Hepatocyte (in vitro differentiated cells): Measurements from ENCODE around the gene RGS5. TPM values are rescaled to one million over a fixed set of nuclear protein-coding genes. Genes with fewer than 3 reads are reported as not detected.

Source experiments
- DNase-seq: peaks from one replicate; pipeline ENCODE4 v3.0.0-alpha.2; 2016; ENCODE audit warnings: low spot score
- H2AFZ ChIP-seq: fragments of 200-600 bp; sonication (generic); 2 replicates; pipeline ENCODE4 v1.6.0; 2016; ENCODE audit warnings: antibody characterized with exemption, mild to moderate bottlenecking
- H3K27ac ChIP-seq: fragments of 200-600 bp; sonication (generic); 2 replicates; pipeline ENCODE4 v1.5.1; 2016; ENCODE audit warnings: mild to moderate bottlenecking
- H3K27me3 ChIP-seq: fragments of 200-600 bp; sonication (generic); 2 replicates; pipeline ENCODE4 v1.6.1; 2016
- H3K36me3 ChIP-seq: fragments of 200-600 bp; sonication (generic); replicated peaks from 2 replicates; pipeline ENCODE4 v1.5.1; 2016; ENCODE audit warnings: low read depth; ENCODE audit not compliant: insufficient read depth
- H3K4me1 ChIP-seq: fragments of 200-600 bp; sonication (generic); 2 replicates; pipeline ENCODE4 v1.5.1; 2016; ENCODE audit warnings: mild to moderate bottlenecking, moderate library complexity; ENCODE audit not compliant: insufficient read depth
- H3K4me2 ChIP-seq: fragments of 200-600 bp; sonication (generic); 2 replicates; pipeline ENCODE4 v1.6.0; 2016
- H3K4me3 ChIP-seq: fragments of 200-600 bp; sonication (generic); 2 replicates; pipeline ENCODE4 v1.5.1; 2016; ENCODE audit warnings: mild to moderate bottlenecking
- H3K79me2 ChIP-seq: fragments of 200-600 bp; sonication (generic); 2 replicates; pipeline ENCODE4 v1.6.0; 2017; ENCODE audit warnings: mild to moderate bottlenecking
- H3K9me2 ChIP-seq: fragments of 200-600 bp; sonication (generic); replicated peaks from 2 replicates; pipeline ENCODE4 v1.6.0; 2017; ENCODE audit warnings: mild to moderate bottlenecking; ENCODE audit not compliant: insufficient read depth
- H3K9me3 ChIP-seq: fragments of 200-600 bp; sonication (generic); 2 replicates; pipeline ENCODE4 v1.5.1; 2016; ENCODE audit warnings: low read depth, mild to moderate bottlenecking
- H4K20me1 ChIP-seq: fragments of 200-600 bp; sonication (generic); 2 replicates; pipeline ENCODE4 v1.6.0; 2016; ENCODE audit warnings: mild to moderate bottlenecking; ENCODE audit not compliant: insufficient read depth, poor library complexity, severe bottlenecking
- CTCF ChIP-seq: fragments of 200-600 bp; sonication (generic); IDR thresholded peaks from 2 replicates; pipeline ENCODE4 v1.5.1; 2016; ENCODE audit warnings: antibody characterized with exemption, mild to moderate bottlenecking; ENCODE audit not compliant: poor library complexity
- EZH2 ChIP-seq: fragments of 200-600 bp; sonication (generic); IDR thresholded peaks from 2 replicates; pipeline ENCODE4 v1.6.1; 2016; ENCODE audit warnings: antibody characterized with exemption, mild to moderate bottlenecking, borderline replicate concordance
- EZH2phosphoT487 ChIP-seq: fragments of 200-600 bp; sonication (generic); IDR thresholded peaks from one replicate; pipeline ENCODE4 v1.6.1; 2018; ENCODE audit warnings: antibody characterized with exemption, mild to moderate bottlenecking, low read depth, moderate library complexity; ENCODE audit not compliant: unreplicated experiment, severe bottlenecking
- WGBS: methylation state at CpG from one replicate; pipeline ENCODE4 v1.1.6; 2016; ENCODE audit warnings: low lambda C conversion rate; ENCODE audit errors: missing lambda C conversion rate; 5-methylcytosine and 5-hydroxymethylcytosine counted together
- polyA plus RNA-seq: library from polyadenylated mRNA; unstranded; fragments of >200 nt; fragmentation: Nextera tagmentation; extraction: Ambion mirVana; gene quantifications from 2 replicates; pipeline ENCODE4 v1.2.1, GENCODE V29; 2016
- total RNA-seq: library from RNA; depleted of rRNA; stranded (reverse); fragments of >200 nt; gene quantifications from 2 replicates; pipeline ENCODE4 v1.2.3, GENCODE V29; 2014

Gene RGS5
- total and polyA plus RNA-seq, 2 experiments from 2014 or later: 4.4 to 5.0 TPM

GRCh38 chr1:163172596-163172995, 30.1 kb downstream of the RGS5 start:
- no peak overlapping the region for H3K4me2 ChIP-seq
- WGBS: 49% methylated on average over 2 of the region's 2 CpGs

DNA sequence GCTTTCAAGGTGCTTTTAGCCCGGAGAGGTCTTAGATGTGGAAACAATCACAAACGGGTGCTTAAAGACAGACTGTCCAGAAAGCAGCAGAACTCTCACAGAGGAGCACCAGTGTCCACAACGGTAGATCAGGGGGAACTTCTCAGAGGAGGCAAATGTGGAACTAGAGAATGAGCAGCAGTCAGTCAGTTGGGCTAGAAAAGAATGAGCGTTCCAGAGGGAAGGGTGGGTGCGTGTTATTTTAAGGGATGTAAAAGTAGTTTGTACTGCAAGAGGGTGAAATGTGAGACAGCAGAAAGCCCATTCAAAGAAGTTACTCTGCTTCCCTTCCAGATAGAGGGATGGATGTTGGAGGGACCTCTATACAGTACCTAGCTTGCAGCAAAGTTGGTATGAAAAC, 30.9 kb downstream of the RGS5 start:
- no peak for TF ChIP-seq EZH2phosphoT487
- TF ChIP-seq EZH2: no peak
- TF ChIP-seq CTCF: no peak
- Histone ChIP-seq H3K4me3 (no peak overlapping the region), H3K27me3 (no peaks in the 10 kb centered on the region), H3K9me2 (no peaks in the 10 kb centered on the region), H3K27ac (no peak overlapping the region), H3K79me2 (no peaks in the 10 kb centered on the region), H3K4me1 (no peaks in the 10 kb centered on the region), H3K9me3 (no peaks in the 10 kb centered on the region), H3K36me3 (no peaks in the 10 kb centered on the region), H2AFZ (no peak overlapping the region), H4K20me1 (no peaks in the 10 kb centered on the region), H3K4me2 (no peak overlapping the region)
- WGBS: 57% methylated on average over 5 of the region's 5 CpGs
- DNase-seq: no peak

More at GRCh38 chr1:163172596-163172995, 30.1 kb downstream of the RGS5 start:
- H3K9me3 ChIP-seq: no peaks in the 10 kb centered on the region
- no peak overlapping the region for H3K27ac ChIP-seq
- no peaks in the 10 kb centered on the region for H3K36me3 ChIP-seq
- DNase-seq: no peak
- H3K4me1 ChIP-seq: no peaks in the 10 kb centered on the region
- H3K79me2 ChIP-seq: no peaks in the 10 kb centered on the region
- TF ChIP-seq EZH2: no peak
- no peak for TF ChIP-seq EZH2phosphoT487
- TF ChIP-seq CTCF: no peak
- H2AFZ ChIP-seq: no peak overlapping the region
- no peaks in the 10 kb centered on the region for H4K20me1 ChIP-seq
- H3K4me3 ChIP-seq: no peak overlapping the region
- H3K27me3 ChIP-seq: no peaks in the 10 kb centered on the region
- no peaks in the 10 kb centered on the region for H3K9me2 ChIP-seq

DNA sequence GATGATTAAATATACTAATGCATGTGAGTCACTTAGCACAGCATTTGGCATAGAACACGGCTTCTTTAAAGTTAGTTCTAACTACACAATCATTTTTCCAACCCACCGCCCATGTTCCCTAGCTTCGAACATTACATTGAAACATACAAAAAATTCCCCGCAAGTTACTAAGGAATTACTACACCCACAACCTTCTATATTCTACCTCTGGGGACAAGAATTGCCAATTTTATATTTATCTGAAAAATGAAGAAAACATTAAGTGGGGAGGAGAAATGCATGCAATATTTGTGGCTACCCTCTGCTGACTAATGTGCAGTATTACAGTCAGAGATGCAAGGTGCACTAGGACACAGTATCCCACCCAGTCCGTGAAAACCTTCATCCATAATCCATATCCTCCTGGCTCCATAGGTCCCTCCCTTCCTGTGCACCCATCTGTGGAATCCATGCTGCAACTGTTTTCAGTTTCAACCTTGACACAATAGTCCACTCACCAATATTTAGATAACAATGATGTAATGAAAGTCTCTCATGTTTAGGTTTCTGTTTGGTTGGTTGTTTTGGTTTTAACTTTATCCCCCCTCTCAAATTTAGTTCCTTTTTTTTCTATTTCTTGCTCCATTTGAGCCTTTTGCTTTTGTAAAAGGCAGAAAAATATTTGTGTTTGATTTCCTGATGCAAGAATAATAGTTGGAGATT, 31.6 kb downstream of the RGS5 start:
- no peak overlapping the region for H2AFZ ChIP-seq
- no peak for DNase-seq
- no peak overlapping the region for H3K27ac ChIP-seq
- no peaks in the 10 kb centered on the region for H3K36me3 ChIP-seq
- no peaks in the 10 kb centered on the region for H3K9me2 ChIP-seq
- no peak overlapping the region for H3K4me2 ChIP-seq
- 83% methylated on average over 5 of the region's 5 CpGs for WGBS
- H3K4me3 ChIP-seq: no peak overlapping the region
- H3K9me3 ChIP-seq: no peaks in the 10 kb centered on the region
- no peaks in the 10 kb centered on the region for H3K79me2 ChIP-seq
- no peaks in the 10 kb centered on the region for H4K20me1 ChIP-seq
- no peaks in the 10 kb centered on the region for H3K27me3 ChIP-seq
- TF ChIP-seq EZH2 (no peak), CTCF (peak; percentile 33)
- H3K4me1 ChIP-seq: no peaks in the 10 kb centered on the region

GRCh38 chr1:163170331-163170730, 32.4 kb downstream of the RGS5 start:
- Histone ChIP-seq H3K9me3 (no peaks in the 10 kb centered on the region), H4K20me1 (no peaks in the 10 kb centered on the region), H3K9me2 (no peaks in the 10 kb centered on the region), H3K27me3 (no peaks in the 10 kb centered on the region), H3K4me2 (no peak overlapping the region), H3K79me2 (no peaks in the 10 kb centered on the region), H3K4me3 (no peak overlapping the region), H3K27ac (no peak overlapping the region), H2AFZ (no peak overlapping the region), H3K4me1 (no peaks in the 10 kb centered on the region), H3K36me3 (no peaks in the 10 kb centered on the region)
- 73% methylated on average over 1 of the region's 1 CpG for WGBS
- no peak for TF ChIP-seq EZH2
- no peak for TF ChIP-seq EZH2phosphoT487
- no peak for TF ChIP-seq CTCF
- no peak for DNase-seq
